Measurements from ENCODE around the gene CCDC167.

- TF ChIP-seq CTCF (IDR thresholded peaks at IDR 0.05) = no peak
- no peak for TF ChIP-seq POLR2A (IDR thresholded peaks at IDR 0.05)
Measured at GRCh38 chr6:37514837-37515236, 15.1 kb upstream of the CCDC167 start.
